HepG2 (cell line): ENCODE data around the gene ZMAT2. TPM values are rescaled to one million over a fixed set of nuclear protein-coding genes. Genes with fewer than 3 reads are reported as not detected.
A peak's percentile ranks its signal among the peaks of the same experiment; 100 is the strongest.

Source experiments
- NAIF1 ChIP-seq: sonication (generic); formaldehyde crosslinking; IDR thresholded peaks from 2 replicates; pipeline ENCODE4 v1.5.0; 2020; ENCODE audit warnings: mild to moderate bottlenecking, missing genetic modification reagents, borderline replicate concordance
- NR2F2 ChIP-seq: IDR thresholded peaks from 2 replicates; pipeline ENCODE4 v1.6.1; 2012; ENCODE audit warnings: low read depth, inconsistent platforms, borderline replicate concordance
- POLR2AphosphoS5 ChIP-seq: IDR thresholded peaks from 2 replicates; pipeline ENCODE4 v1.6.1; 2012; ENCODE audit warnings: low read depth, low read length
- SMARCE1 ChIP-seq: fragments of 450-650 bp; IDR thresholded peaks from 2 replicates; pipeline ENCODE4 v1.6.1; 2017; ENCODE audit warnings: borderline replicate concordance
- SOX6 ChIP-seq, 2 experiments: fragments of 450-650 bp in 1 of 2; sonication (generic) in 1 of 2; formaldehyde crosslinking in 1 of 2; IDR thresholded peaks; 2 replicates each; pipeline versions ENCODE4 v1.4.0 to v1.6.1; 2017 to 2020; ENCODE audit warnings: antibody characterized with exemption in 1 of 2, mild to moderate bottlenecking in 1 of 2, missing genetic modification reagents in 1 of 2
- ZNF335 ChIP-seq: sonication (generic); formaldehyde crosslinking; IDR thresholded peaks from 2 replicates; pipeline ENCODE4 v1.4.0; 2020; ENCODE audit warnings: missing genetic modification reagents
- polyA plus RNA-seq, 8 experiments: library from polyadenylated mRNA; depleted of rRNA in 3 of 8; stranded (reverse) in 7 of 8; unstranded in 1 of 8; fragments of >200 nt; fragmentation: Illumina TruSeq in 4 of 8; extraction: Trizol in 4 of 8; gene quantifications; 2 replicates each; pipeline versions ENCODE4 v1.2.1 to v1.2.3, GENCODE V29; 2011 to 2016; ENCODE audit warnings: low read depth in 4 of 8, missing spikeins in 1 of 8, mixed read lengths in 1 of 8; ENCODE audit not compliant: insufficient read depth in 1 of 8
- total RNA-seq, 5 experiments: library from RNA; depleted of rRNA; stranded (reverse); fragments of >200 nt; fragmentation: Illumina TruSeq; extraction: Trizol; gene quantifications; 2 replicates each; pipeline ENCODE4 v1.2.3, GENCODE V29; 2016; ENCODE audit warnings: low read depth in 1 of 5
- TF ChIP-seq, protein P1 (sequence below): sonication (generic); formaldehyde crosslinking; IDR thresholded peaks from 2 replicates; pipeline ENCODE4 v1.5.0; 2020; ENCODE audit warnings: mild to moderate bottlenecking, missing genetic modification reagents, borderline replicate concordance
- TF ChIP-seq, protein P2 (sequence below): sonication (generic); IDR thresholded peaks from 2 replicates; pipeline ENCODE4 v1.6.1; 2016; ENCODE audit warnings: low read depth, borderline replicate concordance
- TF ChIP-seq, protein P3 (sequence below): sonication (generic); formaldehyde crosslinking; IDR thresholded peaks from 2 replicates; pipeline ENCODE4 v1.8.0; 2022; ENCODE audit warnings: mild to moderate bottlenecking, missing genetic modification reagents, moderate library complexity
- TF ChIP-seq, protein P4 (sequence below): sonication (generic); formaldehyde crosslinking; IDR thresholded peaks from 2 replicates; pipeline ENCODE4 v1.4.0; 2020; ENCODE audit warnings: mild to moderate bottlenecking, missing genetic modification reagents, borderline replicate concordance

ZMAT2 gene
- total and polyA plus RNA-seq, 2 of the 13 experiments (the other 11 are each of a cell fraction or from before 2014, with no cell fraction given) = 35.4 to 92.8 TPM

DNA sequence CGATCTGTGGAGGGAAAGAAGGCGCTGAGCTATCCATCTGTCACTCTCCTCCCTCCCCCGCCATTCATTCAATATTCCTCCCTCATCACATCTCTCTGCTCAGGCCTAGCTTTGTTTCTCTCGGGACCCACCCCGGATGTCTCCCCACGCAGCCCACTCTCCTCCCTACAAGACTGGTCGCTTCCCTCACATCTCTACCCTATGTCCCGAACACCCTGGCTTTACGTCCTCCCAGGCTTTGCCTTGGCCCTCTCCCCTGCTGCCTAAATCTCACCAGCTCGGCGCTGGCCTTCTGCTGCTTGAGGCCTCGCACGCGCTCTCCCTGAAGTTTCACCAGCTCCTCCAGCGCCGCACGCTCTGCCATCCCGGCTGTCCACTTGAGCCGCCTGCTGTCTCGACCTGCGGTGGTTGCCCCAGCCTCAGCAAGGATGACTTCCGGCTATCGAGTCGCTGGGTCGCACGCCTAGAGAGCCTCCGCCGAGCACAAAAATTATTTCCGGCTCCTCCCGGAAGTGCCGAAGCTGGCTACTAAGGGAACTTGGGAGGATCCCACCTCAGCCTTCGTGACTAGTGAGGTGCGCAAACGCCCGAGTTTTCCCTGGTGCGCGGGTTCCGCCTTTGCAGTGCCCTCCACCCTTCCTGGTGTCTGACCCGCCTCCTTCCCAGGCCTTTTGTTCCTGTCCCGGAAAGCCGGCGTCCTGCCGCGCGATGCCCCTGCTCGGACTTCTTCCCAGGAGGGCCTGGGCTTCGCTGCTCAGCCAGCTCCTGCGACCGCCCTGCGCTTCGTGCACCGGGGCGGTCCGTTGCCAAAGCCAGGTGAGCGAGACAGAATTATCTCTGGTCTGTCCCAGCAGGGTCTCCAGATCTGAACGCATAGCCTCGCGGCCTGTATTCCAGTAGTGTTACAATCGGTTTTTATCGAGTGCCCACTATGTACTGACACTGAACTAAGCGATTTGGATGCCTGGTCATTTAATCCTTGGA lies 9.0 kb upstream of the ZMAT2 start, which contains the start of the genes HARS1 and HARS2 (continued):
- TF ChIP-seq, protein P1, sequence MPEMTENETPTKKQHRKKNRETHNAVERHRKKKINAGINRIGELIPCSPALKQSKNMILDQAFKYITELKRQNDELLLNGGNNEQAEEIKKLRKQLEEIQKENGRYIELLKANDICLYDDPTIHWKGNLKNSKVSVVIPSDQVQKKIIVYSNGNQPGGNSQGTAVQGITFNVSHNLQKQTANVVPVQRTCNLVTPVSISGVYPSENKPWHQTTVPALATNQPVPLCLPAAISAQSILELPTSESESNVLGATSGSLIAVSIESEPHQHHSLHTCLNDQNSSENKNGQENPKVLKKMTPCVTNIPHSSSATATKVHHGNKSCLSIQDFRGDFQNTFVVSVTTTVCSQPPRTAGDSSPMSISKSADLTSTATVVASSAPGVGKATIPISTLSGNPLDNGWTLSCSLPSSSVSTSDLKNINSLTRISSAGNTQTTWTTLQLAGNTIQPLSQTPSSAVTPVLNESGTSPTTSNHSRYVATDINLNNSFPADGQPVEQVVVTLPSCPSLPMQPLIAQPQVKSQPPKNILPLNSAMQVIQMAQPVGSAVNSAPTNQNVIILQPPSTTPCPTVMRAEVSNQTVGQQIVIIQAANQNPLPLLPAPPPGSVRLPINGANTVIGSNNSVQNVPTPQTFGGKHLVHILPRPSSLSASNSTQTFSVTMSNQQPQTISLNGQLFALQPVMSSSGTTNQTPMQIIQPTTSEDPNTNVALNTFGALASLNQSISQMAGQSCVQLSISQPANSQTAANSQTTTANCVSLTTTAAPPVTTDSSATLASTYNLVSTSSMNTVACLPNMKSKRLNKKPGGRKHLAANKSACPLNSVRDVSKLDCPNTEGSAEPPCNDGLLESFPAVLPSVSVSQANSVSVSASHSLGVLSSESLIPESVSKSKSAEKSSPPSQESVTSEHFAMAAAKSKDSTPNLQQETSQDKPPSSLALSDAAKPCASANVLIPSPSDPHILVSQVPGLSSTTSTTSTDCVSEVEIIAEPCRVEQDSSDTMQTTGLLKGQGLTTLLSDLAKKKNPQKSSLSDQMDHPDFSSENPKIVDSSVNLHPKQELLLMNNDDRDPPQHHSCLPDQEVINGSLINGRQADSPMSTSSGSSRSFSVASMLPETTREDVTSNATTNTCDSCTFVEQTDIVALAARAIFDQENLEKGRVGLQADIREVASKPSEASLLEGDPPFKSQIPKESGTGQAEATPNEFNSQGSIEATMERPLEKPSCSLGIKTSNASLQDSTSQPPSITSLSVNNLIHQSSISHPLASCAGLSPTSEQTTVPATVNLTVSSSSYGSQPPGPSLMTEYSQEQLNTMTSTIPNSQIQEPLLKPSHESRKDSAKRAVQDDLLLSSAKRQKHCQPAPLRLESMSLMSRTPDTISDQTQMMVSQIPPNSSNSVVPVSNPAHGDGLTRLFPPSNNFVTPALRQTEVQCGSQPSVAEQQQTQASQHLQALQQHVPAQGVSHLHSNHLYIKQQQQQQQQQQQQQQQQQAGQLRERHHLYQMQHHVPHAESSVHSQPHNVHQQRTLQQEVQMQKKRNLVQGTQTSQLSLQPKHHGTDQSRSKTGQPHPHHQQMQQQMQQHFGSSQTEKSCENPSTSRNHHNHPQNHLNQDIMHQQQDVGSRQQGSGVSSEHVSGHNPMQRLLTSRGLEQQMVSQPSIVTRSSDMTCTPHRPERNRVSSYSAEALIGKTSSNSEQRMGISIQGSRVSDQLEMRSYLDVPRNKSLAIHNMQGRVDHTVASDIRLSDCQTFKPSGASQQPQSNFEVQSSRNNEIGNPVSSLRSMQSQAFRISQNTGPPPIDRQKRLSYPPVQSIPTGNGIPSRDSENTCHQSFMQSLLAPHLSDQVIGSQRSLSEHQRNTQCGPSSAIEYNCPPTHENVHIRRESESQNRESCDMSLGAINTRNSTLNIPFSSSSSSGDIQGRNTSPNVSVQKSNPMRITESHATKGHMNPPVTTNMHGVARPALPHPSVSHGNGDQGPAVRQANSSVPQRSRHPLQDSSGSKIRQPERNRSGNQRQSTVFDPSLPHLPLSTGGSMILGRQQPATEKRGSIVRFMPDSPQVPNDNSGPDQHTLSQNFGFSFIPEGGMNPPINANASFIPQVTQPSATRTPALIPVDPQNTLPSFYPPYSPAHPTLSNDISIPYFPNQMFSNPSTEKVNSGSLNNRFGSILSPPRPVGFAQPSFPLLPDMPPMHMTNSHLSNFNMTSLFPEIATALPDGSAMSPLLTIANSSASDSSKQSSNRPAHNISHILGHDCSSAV = peak; percentile 86; the same call in 1 of the 2 replicates
- no peak for TF ChIP-seq SMARCE1
- no peak for TF ChIP-seq NR2F2
- TF ChIP-seq SOX6 (IDR thresholded peaks at IDR 0.05) = no peak
- TF ChIP-seq SOX6 (CRISPR knock-in tag; IDR thresholded peaks at IDR 0.05) = peak; percentile 79
- TF ChIP-seq, protein P2, sequence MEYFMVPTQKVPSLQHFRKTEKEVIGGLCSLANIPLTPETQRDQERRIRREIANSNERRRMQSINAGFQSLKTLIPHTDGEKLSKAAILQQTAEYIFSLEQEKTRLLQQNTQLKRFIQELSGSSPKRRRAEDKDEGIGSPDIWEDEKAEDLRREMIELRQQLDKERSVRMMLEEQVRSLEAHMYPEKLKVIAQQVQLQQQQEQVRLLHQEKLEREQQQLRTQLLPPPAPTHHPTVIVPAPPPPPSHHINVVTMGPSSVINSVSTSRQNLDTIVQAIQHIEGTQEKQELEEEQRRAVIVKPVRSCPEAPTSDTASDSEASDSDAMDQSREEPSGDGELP = no peak
- TF ChIP-seq, protein P3, sequence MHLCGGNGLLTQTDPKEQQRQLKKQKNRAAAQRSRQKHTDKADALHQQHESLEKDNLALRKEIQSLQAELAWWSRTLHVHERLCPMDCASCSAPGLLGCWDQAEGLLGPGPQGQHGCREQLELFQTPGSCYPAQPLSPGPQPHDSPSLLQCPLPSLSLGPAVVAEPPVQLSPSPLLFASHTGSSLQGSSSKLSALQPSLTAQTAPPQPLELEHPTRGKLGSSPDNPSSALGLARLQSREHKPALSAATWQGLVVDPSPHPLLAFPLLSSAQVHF (CRISPR knock-in tag) = peak; percentile 89
- TF ChIP-seq ZNF335 = no peak
- peak; percentile 89 for TF ChIP-seq POLR2AphosphoS5
- no peak for TF ChIP-seq NAIF1 (CRISPR knock-in tag)
- TF ChIP-seq, protein P4, sequence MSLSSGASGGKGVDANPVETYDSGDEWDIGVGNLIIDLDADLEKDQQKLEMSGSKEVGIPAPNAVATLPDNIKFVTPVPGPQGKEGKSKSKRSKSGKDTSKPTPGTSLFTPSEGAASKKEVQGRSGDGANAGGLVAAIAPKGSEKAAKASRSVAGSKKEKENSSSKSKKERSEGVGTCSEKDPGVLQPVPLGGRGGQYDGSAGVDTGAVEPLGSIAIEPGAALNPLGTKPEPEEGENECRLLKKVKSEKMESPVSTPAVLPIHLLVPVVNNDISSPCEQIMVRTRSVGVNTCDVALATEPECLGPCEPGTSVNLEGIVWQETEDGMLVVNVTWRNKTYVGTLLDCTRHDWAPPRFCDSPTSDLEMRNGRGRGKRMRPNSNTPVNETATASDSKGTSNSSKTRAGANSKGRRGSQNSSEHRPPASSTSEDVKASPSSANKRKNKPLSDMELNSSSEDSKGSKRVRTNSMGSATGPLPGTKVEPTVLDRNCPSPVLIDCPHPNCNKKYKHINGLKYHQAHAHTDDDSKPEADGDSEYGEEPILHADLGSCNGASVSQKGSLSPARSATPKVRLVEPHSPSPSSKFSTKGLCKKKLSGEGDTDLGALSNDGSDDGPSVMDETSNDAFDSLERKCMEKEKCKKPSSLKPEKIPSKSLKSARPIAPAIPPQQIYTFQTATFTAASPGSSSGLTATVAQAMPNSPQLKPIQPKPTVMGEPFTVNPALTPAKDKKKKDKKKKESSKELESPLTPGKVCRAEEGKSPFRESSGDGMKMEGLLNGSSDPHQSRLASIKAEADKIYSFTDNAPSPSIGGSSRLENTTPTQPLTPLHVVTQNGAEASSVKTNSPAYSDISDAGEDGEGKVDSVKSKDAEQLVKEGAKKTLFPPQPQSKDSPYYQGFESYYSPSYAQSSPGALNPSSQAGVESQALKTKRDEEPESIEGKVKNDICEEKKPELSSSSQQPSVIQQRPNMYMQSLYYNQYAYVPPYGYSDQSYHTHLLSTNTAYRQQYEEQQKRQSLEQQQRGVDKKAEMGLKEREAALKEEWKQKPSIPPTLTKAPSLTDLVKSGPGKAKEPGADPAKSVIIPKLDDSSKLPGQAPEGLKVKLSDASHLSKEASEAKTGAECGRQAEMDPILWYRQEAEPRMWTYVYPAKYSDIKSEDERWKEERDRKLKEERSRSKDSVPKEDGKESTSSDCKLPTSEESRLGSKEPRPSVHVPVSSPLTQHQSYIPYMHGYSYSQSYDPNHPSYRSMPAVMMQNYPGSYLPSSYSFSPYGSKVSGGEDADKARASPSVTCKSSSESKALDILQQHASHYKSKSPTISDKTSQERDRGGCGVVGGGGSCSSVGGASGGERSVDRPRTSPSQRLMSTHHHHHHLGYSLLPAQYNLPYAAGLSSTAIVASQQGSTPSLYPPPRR = no peak; the same call in 1 of the 2 replicates
